Diencephalon (tissue), 1 donor: Measurements from ENCODE around the gene UTP3. TPM values are rescaled to one million over a fixed set of nuclear protein-coding genes. Genes with fewer than 3 reads are reported as not detected.

Experiments
- small RNA-seq: library from RNA; depleted of rRNA; stranded (forward); fragments of <200 nt; gene quantifications from one replicate; pipeline ENCODE3, GENCODE V24; 2014
- total RNA-seq: library from RNA; depleted of rRNA; stranded (reverse); fragments of >200 nt; gene quantifications from one replicate; pipeline ENCODE4 v1.2.3, GENCODE V29; 2014

The UTP3 gene, protein sequence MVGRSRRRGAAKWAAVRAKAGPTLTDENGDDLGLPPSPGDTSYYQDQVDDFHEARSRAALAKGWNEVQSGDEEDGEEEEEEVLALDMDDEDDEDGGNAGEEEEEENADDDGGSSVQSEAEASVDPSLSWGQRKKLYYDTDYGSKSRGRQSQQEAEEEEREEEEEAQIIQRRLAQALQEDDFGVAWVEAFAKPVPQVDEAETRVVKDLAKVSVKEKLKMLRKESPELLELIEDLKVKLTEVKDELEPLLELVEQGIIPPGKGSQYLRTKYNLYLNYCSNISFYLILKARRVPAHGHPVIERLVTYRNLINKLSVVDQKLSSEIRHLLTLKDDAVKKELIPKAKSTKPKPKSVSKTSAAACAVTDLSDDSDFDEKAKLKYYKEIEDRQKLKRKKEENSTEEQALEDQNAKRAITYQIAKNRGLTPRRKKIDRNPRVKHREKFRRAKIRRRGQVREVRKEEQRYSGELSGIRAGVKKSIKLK
- 18.0 TPM for total RNA-seq

DNA sequence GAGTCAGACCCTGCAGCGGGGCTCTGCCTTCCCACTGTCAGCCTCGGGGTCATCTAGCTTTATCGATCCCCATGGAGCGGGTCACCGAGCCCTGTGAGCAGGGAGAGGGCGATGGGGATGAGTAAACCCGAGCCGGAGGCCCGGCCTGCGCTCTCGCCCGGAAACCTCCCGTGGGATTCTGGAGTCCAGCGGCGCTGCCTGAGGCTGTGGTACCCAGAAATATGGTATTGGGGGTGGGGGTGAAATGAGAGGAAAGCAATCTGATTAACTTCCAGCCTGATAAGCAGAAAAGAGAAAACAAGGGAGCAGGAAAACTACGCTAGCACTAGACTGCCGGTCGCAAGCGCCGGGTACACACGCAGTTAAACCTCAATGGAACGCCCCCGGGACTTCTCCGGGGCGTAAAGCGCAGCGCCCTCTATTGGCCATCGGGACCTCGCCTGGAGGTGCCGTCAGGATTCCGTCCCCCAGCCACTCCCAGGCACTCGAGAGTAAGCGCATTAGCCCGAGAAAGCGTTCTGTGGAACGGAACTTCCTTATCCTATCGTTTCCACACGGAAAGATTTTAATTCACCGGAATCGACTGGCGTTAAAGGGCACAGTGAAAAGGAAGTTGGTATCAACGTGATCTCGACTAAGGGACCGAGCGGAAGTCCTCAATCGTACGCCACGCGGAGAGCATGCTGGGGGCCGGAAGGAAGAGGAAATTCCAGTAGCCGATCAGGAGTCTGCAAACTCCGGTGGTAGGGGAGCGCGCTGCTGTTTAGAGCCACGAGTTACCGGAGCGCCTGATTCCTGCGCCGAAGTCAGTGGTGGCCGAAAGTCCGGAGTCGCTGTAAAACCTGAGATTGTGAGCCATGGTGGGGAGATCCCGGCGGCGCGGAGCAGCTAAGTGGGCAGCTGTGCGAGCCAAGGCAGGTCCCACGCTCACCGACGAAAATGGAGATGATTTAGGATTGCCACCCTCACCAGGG is at the start of gene UTP3:
Gene UTP3 (plus strand): TSS at position 712 of the 974 bp plus-strand sequence. CDS start 146 bp downstream, at position 858.

DNA sequence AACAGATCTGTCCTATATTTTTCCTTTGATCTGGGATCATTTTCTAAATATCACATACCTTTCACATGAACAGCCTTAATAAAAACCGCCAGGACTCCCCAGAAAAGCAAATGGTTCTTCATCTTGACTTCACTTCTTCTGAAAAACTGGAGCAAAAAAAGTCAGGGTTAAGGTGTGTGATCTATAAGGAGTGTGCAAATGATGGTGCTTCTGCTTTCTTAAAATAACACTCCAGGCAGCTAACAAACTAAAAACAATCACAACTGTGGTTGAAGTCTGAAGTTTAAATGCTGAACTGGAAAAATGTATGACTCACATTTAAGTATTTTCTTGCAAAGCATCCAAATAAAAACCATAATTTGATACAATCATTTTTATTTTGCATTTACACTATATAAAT is 22.0 kb upstream of the UTP3 start, which contains the start of gene JCHAIN:
Gene JCHAIN (minus strand): TSS at position 140 of the 400 bp plus-strand sequence. CDS start 18 bp downstream, at position 122.

DNA sequence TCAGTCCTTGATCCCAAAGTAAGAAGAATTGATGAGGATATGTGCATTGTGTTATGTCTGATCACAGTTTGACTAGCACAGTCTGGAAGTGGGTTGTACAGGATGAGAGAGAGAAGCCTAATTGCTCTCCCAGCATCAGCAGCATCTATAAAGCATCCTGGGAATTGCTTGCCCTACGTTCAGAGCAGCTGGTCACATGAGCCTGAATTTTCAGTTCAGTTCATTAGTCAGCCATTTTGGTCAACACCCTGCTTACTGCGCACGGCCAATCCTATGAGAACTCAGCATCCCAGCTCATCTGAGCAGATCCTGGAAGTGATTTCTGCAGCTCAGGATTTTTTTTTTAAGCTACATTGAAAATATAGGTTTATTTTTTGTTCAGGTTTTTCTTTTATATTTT is 33.4 kb downstream of the UTP3 start, which contains the start of gene RUFY3:
Gene RUFY3 (plus strand): TSS at position 218 of the 400 bp plus-strand sequence. CDS start 610 bp downstream, outside the sequence.

Small RNA genes lying within 50 kb of the gene (small RNA-seq; reads per million reads assigned to genes)
- gene RNU6-520P, result not detected
- gene RNU6-784P, result not detected

Other genes starting within 250 kb of the UTP3 start
- not detected for gene MUC7, start 216.3 kb upstream of the UTP3 start, total RNA-seq
- not detected for gene AMTN, start 170.0 kb upstream of the UTP3 start, total RNA-seq
- 0.92 TPM for gene AMBN, start 96.3 kb upstream of the UTP3 start, total RNA-seq
- not detected for gene ENAM, start 59.8 kb upstream of the UTP3 start, total RNA-seq
- gene JCHAIN, start 22.0 kb upstream of the UTP3 start, total RNA-seq, result not detected
- gene RUFY3, start 33.4 kb downstream of the UTP3 start, total RNA-seq, result 564 TPM
- gene GRSF1, start 151.4 kb downstream of the UTP3 start, total RNA-seq, result 59.3 TPM
- gene MOB1B, start 213.8 kb downstream of the UTP3 start, total RNA-seq, result 36.9 TPM